ENCODE data around the gene CDK8. TPM values are rescaled to one million over a fixed set of nuclear protein-coding genes. Genes with fewer than 3 reads are reported as not detected.

The CDK8 gene
- total RNA-seq, 2 donors from 2014 or later: 29.4 to 33.1 TPM

DNA sequence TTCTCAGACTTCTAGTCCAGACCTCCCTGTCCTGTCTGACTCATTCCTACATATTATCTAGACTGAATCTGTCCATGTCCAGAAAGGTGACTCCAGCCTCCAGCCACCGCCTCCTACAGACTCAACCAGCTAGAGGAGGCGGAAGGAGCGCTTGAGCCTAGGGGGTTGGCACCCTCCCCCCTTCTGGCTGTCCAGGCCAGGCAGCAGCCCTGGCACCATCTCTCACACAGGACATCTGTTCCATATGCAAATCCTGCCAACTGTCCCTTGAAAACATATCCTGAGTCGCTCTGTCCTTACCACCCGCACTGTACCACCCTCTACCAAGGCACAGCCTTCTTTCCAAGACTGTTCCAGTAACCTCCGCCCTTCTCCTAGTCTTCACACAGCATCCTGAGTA is 152.9 kb downstream of the CDK8 start:
- H3K9ac ChIP-seq (ENCODE audit: extremely low read depth, low read length, poor library complexity, severe bottlenecking): no peak overlapping the region
- H3K4me3 ChIP-seq (ENCODE audit: low read length): no peak overlapping the region
- Mint-ChIP-seq H3K4me3 (no peak overlapping the region), H3K9me3 (no peaks in the 10 kb centered on the region), H3K36me3 (ENCODE audit: low read depth) (peaks cover 32% of the 10 kb centered on the region), H3K27ac (peak overlapping the region; percentile 33), H3K27me3 (ENCODE audit: insufficient read depth) (no peaks in the 10 kb centered on the region), H3K4me1 (no peaks in the 10 kb centered on the region)
- DNase-seq: no peak
- H3K27ac ChIP-seq (ENCODE audit: low read depth, low read length): no peak overlapping the region
- H3K27me3 ChIP-seq (ENCODE audit: control insufficient read depth, insufficient read depth, low read length, poor library complexity, severe bottlenecking): no peaks in the 10 kb centered on the region
- WGBS, 2 experiments (ENCODE audit: insufficient coverage in 1 of 2, insufficient read length in 1 of 2): 88 to 100% methylated on average over 3 to 6 of the region's 6 CpGs
- H3K36me3 ChIP-seq (ENCODE audit: control insufficient read depth, insufficient read depth, low read length): peaks cover 31% of the 10 kb centered on the region
- H3K9me3 ChIP-seq (ENCODE audit: control insufficient read depth, low read length): no peaks in the 10 kb centered on the region
- TF ChIP-seq, protein P1, sequence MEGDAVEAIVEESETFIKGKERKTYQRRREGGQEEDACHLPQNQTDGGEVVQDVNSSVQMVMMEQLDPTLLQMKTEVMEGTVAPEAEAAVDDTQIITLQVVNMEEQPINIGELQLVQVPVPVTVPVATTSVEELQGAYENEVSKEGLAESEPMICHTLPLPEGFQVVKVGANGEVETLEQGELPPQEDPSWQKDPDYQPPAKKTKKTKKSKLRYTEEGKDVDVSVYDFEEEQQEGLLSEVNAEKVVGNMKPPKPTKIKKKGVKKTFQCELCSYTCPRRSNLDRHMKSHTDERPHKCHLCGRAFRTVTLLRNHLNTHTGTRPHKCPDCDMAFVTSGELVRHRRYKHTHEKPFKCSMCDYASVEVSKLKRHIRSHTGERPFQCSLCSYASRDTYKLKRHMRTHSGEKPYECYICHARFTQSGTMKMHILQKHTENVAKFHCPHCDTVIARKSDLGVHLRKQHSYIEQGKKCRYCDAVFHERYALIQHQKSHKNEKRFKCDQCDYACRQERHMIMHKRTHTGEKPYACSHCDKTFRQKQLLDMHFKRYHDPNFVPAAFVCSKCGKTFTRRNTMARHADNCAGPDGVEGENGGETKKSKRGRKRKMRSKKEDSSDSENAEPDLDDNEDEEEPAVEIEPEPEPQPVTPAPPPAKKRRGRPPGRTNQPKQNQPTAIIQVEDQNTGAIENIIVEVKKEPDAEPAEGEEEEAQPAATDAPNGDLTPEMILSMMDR (conservative IDR thresholded peaks at IDR 0.05): no peak
- no peaks in the 10 kb centered on the region for H3K4me1 ChIP-seq (ENCODE audit: control insufficient read depth, insufficient read depth, low read length)

DNA sequence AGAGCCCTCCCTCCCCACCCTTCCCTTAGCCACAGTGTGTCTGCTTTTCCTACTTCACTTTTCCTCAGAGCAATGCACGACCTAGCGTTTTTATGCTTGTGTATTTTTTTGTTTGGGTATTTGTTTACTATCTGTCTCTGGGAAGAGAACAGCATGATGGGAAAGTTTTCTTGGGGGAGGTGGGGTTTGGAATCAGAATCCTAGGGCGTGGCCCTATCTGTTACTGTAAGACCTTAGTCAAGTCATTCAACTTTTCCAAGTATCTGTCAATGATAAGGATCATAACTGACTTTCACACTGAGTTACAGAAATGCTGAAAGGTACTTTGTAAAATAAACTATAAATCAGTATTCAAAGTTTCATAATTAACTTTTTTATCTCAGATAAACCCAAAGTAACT is 157.3 kb downstream of the CDK8 start:
- peaks cover 12% of the 10 kb centered on the region for H3K36me3 Mint-ChIP-seq (ENCODE audit: low read depth)

DNA sequence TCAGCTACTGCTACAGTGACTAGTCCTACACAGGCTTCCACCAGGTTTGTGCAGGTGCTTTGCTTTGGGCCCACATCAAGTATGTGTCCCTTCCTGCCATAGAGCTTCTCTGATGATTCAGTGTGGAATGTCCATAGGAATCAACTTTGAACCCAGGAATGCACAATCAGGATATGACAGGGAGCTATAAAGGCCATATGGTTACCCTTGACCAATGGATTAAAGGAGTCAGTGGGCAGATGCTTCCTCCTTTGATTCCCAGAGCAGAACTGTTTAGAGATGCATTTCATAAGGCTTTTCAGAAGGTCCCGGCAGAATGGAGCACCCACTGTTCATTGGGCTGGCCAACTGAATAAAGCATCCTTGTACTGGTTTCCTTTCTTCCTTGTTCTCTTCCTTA is 158.3 kb downstream of the CDK8 start:
- TF ChIP-seq, protein P1 (conservative IDR thresholded peaks at IDR 0.05): no peak
- H3K27me3 Mint-ChIP-seq (ENCODE audit: insufficient read depth): no peaks in the 10 kb centered on the region
- no peak overlapping the region for H3K4me3 Mint-ChIP-seq
- no peaks in the 10 kb centered on the region for H3K4me1 Mint-ChIP-seq
- peaks cover 6% of the 10 kb centered on the region for H3K9me3 Mint-ChIP-seq
- Histone ChIP-seq H3K27ac (ENCODE audit: low read depth, low read length) (no peak overlapping the region), H3K9me3 (ENCODE audit: control insufficient read depth, low read length) (peaks cover 6% of the 10 kb centered on the region), H3K9ac (ENCODE audit: extremely low read depth, low read length, poor library complexity, severe bottlenecking) (no peak overlapping the region), H3K27me3 (ENCODE audit: control insufficient read depth, insufficient read depth, low read length, poor library complexity, severe bottlenecking) (no peaks in the 10 kb centered on the region), H3K36me3 (ENCODE audit: control insufficient read depth, insufficient read depth, low read length) (no peaks in the 10 kb centered on the region), H3K4me1 (ENCODE audit: control insufficient read depth, insufficient read depth, low read length) (no peaks in the 10 kb centered on the region), H3K4me3 (ENCODE audit: low read length) (no peak overlapping the region)
- H3K27ac Mint-ChIP-seq: no peak overlapping the region
- no peak for DNase-seq
- H3K36me3 Mint-ChIP-seq (ENCODE audit: low read depth): peaks cover 4% of the 10 kb centered on the region
- WGBS, 2 experiments (ENCODE audit: insufficient coverage in 1 of 2, insufficient read length in 1 of 2): 75 to 89% methylated on average over 1 of the region's 1 CpG

More for the DNA sequence above, 157.3 kb downstream of the CDK8 start:
- H3K9me3 ChIP-seq (ENCODE audit: control insufficient read depth, low read length): peaks cover 6% of the 10 kb centered on the region
- H3K9ac ChIP-seq (ENCODE audit: extremely low read depth, low read length, poor library complexity, severe bottlenecking): no peak overlapping the region
- peaks cover 6% of the 10 kb centered on the region for H3K9me3 Mint-ChIP-seq
- TF ChIP-seq, protein P1 (conservative IDR thresholded peaks at IDR 0.05): no peak
- H3K27ac ChIP-seq (ENCODE audit: low read depth, low read length): no peak overlapping the region
- no peaks in the 10 kb centered on the region for H3K36me3 ChIP-seq (ENCODE audit: control insufficient read depth, insufficient read depth, low read length)
- no peaks in the 10 kb centered on the region for H3K27me3 Mint-ChIP-seq (ENCODE audit: insufficient read depth)
- no peak overlapping the region for H3K27ac Mint-ChIP-seq
- H3K4me3 ChIP-seq (ENCODE audit: low read length): no peak overlapping the region
- no peak for DNase-seq
- H3K4me1 Mint-ChIP-seq: no peaks in the 10 kb centered on the region
- no peaks in the 10 kb centered on the region for H3K4me1 ChIP-seq (ENCODE audit: control insufficient read depth, insufficient read depth, low read length)
- no peaks in the 10 kb centered on the region for H3K27me3 ChIP-seq (ENCODE audit: control insufficient read depth, insufficient read depth, low read length, poor library complexity, severe bottlenecking)
- 83% methylated on average over 3 of the region's 3 CpGs; no CpG with 5 or more reads in 1 of the 2 experiments for WGBS, 2 experiments (ENCODE audit: insufficient coverage in 1 of 2, insufficient read length in 1 of 2)
- H3K4me3 Mint-ChIP-seq: no peak overlapping the region

Measured in endodermal cell (in vitro differentiated cells).